CMK (cell line): ENCODE measurements around the gene PTMS.
"Not testable (repeated sequence)": the region's sequence is repeated elsewhere in the genome, so short reads cannot be mapped to it uniquely, and the experiment has no call there.

Source experiments
- DNase-seq: peaks from one replicate; pipeline ENCODE4 v3.0.0-alpha.2; 2010; ENCODE audit warnings: low read depth

Gene PTMS

DNA sequence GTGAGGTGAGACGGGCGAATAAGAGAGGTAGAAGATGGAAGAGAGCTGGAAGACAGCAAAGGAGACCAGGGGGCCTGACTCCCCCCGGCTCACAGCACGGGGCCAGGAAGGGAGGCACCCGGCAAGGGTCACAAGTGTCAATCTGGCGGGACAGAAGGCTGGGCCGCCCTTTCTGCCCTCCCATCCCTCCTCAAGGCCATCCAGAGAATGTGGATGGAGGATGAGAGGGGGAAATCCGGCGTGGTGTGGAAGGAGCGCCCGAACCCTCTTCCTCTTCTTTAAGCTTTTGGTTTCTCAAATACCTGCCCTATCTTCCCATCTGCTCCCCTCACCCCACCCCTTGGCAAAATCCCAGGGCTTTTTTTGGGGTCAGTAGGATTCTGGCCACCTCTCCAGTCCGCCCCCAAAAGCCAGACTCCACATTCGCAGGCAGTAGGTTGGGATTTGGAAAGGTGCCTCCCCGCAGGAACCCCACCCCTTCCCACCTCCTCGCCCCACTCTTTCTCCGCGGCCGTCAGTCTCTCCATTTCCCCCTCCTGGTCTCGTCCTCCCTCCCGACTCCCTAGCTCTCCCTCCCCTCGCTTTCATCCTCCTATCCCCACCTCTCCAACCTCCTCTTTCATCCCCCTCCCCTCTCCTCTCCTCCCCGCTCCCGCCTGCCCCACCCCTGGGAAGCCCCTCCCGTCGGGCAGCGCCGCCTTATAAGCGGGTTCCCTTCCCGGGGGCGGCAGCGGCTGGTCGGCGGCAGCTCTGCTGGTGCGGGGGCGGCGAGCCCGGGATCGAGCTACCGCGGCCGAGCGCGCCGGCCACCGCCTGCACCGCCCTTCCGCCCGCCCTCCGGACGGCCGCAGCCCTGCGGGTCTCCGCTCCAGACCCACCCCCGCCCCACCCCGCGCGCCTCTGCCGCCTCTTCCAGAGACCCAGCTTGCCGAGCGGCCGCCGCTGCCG lies at the start of gene PTMS:
TSS of gene PTMS (plus strand) at position 730 of the 948 bp plus-strand sequence. CDS start 343 bp downstream, outside the sequence.
- DNase-seq: peak; percentile 77

DNA sequence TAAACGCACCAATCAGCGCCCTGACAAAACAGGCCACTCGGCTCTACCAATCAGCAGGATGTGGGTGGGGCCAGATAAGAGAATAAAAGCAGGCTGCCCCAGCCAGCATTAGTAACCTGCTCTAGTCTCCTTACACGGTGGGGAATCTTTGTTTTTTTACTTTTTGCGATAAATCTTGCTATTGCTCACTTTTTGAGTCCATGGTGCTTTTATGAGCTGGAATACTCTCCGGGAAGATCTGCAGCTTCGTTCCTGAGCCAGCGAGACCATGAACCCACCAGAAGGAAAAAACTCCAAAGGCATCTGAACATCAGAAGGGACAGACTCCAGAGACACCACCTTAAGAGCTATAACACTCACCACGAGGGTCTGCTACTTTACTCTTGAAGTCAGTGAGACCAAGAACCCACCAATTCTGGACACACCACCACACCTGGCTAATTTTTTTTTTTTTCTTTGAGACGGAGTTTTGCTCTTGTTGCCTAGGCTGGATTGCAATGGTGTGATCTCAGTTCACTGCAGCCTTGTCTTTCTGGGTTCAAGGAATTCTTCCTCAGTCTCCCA lies 49.2 kb upstream of the PTMS start:
- no peak for DNase-seq

GRCh38 chr12:6722863-6723262 lies 43.3 kb upstream of the PTMS start:
- no peak for DNase-seq

DNA sequence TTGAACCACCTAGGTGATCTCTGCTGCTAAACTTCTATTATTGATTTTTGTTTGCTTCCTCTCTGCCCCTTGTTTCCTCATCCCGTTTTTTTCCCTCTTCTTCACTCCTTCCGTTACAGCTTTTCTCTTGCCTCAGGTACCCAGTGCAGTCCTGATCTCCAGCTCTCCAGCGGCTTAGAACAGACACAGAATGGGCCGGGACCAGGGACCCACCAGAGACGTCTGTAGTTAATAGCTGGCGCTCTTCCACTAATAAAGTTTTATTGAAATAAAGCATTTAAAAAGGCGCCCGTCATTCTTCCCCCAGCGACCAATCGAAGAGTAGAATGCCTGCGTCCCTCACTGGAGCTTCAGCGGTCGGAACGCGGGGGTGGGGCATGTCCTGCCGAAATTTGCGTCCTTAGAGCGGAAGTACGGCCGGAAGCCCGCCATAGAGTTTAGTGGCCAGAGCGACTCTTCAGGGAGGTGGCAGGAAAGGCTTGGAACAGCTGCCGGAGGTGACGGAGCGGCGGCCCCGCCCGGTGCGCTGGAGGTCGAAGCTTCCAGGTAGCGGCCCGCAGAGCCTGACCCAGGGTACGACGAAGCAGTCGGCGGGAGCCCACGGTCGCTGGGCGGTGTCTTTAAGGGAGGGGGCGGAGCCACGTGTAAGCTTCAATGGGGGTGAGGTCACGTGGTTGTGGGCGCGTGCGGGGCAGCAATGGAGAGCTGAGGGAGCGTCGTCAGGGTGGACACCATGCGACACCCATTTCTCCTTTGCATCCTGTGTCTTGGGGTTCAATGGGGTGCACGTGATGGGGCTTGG lies 42.4 kb upstream of the PTMS start, which contains the start of gene COPS7A:
TSS of gene COPS7A (plus strand) at position 440 of the 802 bp plus-strand sequence. CDS start 611 bp downstream, outside the sequence.
- peak; percentile 96 for DNase-seq

- DNase-seq: no peak
Measured at GRCh38 chr12:6724409-6724797, 41.8 kb upstream of the PTMS start.

DNA sequence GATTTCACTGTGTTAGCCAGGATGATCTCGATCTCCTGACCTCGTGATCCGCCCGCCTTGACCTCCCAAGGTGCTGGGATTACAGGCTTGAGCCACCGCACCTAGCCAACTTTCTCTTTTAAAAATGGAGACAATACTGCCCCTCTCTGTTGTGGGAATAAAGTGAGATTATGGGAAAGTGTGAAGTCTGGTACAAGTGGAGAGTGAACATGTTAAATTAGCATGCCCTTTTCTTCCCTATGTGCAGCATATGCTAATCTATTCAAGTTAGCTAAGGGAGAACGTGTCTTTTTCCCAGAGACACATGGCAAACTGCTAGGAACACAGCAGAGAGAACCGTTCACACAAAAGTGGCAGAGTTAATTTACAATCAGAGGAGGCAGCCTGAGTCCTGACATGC lies 40.8 kb upstream of the PTMS start:
- DNase-seq: no peak

- DNase-seq: no peak
Measured at GRCh38 chr12:6729186-6729585, 37.0 kb upstream of the PTMS start.

- no peak for DNase-seq
Measured at GRCh38 chr12:6730169-6730568, 36.0 kb upstream of the PTMS start.

DNA sequence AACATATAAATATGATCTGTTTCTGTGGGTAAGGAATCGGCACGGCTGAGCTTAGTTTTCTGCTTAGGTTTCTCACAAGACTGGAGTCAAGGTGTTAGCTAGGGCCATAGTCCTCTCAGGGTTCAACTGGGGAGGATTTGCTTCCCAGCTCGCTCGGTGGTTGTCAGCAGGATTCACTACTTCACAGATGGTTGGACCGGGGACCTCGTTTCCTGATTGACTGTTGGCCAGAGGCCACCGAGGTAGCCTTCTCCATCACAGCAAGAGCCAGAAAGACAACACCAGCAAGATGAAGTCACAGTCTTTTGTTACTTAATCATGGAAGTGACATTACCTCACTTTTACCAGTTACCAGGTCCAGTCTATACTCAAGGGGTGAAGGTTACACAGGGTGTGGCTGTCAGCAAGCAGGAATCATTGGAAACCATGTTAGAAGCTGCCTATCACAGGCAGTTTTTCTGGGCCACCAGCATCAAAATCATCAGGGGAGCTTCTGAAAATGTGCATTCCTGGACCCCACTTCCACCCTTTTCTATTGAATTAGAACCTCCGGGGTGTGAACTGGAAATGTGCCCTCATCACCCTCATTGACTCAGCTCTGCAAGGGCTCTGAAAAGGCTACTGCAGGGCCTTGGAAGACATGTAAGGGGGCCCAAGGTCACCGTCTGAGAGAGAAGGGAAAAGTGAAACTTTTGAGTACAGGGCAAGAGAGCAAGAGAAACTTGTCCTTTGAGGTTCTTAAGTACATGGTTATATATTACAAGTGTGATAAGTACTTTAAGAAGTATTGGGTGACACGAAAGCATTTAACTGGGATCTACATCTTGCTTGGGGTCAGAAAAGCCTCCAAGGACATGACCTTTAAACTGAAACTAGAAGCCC lies 31.4 kb upstream of the PTMS start:
- no peak for DNase-seq

DNA sequence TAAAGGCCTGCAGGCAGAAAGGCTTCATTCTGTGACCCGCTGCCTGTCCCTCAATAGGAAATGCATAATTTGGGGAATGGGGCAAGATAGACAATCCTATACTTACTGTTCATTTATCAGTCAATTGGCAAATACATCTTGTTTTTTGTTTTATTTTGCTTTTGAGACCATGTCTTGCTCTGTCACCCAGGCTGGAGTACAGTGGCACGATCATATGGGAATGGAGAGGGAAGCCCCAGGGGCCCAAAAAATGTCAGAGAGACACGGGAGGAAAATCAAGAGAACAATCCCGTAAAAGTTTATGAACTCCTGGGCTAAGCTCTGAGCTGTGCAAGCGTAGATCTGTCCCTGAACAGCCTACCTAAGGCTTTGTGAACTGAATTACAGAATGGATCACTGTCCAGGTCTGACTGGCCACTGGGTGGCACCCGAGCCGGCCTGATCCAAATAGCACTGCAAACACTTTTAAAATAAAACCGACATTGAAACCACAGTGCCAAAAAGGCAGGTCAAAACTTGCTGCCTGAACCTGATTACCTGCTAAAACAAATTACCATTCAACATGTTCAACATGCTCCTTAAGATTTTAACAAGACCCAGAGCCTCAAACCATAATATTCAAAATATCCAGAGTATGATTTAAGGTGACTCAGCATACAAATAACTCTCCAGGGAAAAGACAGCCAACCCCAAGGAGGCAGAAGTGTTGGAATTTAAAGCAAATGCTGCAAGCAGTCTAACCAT lies 30.5 kb upstream of the PTMS start:
- DNase-seq: no peak

DNA sequence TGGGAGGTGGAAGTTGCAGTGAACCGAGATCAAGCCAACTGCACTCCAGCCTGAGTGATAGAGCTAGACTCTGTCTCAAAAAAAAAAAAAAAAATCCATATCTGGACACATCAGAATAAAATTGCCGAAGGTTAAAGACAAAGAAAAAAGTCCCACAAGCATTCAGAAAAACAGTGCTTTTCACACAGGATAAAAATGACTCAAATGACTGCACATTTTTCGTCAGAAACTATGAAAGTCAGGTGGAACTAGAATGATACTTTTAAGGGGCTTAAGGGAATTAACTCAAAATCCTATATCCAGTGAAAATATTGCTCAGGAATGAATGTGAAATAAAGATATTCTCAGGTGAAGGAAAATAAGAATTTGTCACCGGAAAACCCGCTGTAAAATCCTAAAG lies 29.4 kb upstream of the PTMS start:
- no peak for DNase-seq

- DNase-seq: not testable (repeated sequence)
Measured at GRCh38 chr12:6742080-6742479, 24.1 kb upstream of the PTMS start.

GRCh38 chr12:6742834-6743233 lies 23.3 kb upstream of the PTMS start:
- DNase-seq: no peak

DNA sequence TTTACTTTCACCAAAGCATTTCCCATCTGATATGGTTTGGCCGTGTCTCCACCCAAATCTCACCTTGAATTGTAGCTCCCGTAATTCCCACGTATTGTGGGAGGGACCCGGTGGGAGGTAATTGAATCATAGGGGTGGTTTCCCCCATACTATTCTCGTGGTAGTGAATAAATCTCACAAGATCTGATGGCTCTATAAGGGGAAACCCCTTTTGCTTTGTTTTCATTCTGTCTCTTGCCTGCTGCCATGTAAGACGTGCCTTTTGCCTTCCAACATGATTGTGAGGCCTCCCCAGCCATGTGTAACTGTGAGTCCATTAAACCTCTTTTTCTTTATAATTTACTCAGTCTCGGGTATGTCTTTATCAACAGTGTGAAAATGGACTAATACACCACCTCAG lies 22.9 kb upstream of the PTMS start:
- not testable (repeated sequence) for DNase-seq

- no peak for DNase-seq
Measured at GRCh38 chr12:6745741-6746525, 20.2 kb upstream of the PTMS start.

- no peak for DNase-seq
Measured at GRCh38 chr12:6747216-6747615, 18.9 kb upstream of the PTMS start.

- no peak for DNase-seq
Measured at GRCh38 chr12:6748761-6749160, 17.4 kb upstream of the PTMS start.

GRCh38 chr12:6750506-6750905 lies 15.7 kb upstream of the PTMS start:
- no peak for DNase-seq

DNA sequence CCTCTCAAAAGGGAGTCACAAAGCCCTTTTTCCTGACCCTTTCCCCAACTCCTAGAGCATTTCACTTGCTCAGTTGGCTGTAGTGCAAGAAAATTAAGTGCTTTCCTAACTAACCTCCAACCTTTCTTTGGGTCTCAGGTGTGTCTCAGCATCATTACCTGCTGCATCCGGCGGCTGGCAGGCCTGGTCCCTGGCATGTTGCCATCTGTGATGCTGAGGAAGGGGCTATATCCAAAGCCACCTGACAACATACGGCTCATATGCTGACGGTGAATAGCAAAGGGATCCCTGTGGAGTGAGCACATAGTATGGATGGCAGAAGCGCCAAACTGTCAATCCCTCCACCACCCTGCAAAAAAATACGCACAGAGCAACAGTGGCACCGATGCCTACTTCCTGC lies 14.4 kb upstream of the PTMS start:
- DNase-seq: no peak
